Mesendoderm (in vitro differentiated cells): ENCODE results near the gene GLS.
"Not testable (repeated sequence)": the region's sequence is repeated elsewhere in the genome, so short reads cannot be mapped to it uniquely, and the experiment has no call there.

Experiments used
- DNase-seq: peaks from one replicate; pipeline ENCODE4 v3.0.0; 2013
- H2AK5ac ChIP-seq: 2 replicates; pipeline ENCODE4 v1.6.1; 2013; ENCODE audit warnings: low read length, inconsistent platforms
- H2BK120ac ChIP-seq: 2 replicates; pipeline ENCODE4 v1.6.1; 2013; ENCODE audit warnings: low read depth, mild to moderate bottlenecking, low read length, moderate library complexity, mixed read lengths
- H2BK15ac ChIP-seq: replicated peaks from 2 replicates; pipeline ENCODE4 v1.6.1; 2013; ENCODE audit warnings: low read depth, mild to moderate bottlenecking, moderate library complexity
- H2BK5ac ChIP-seq: 2 replicates; pipeline ENCODE4 v1.6.1; 2013; ENCODE audit warnings: low read length, inconsistent platforms
- H3K18ac ChIP-seq: 2 replicates; pipeline ENCODE4 v1.6.1; 2013; ENCODE audit warnings: mild to moderate bottlenecking, low read length, mixed read lengths
- H3K23ac ChIP-seq: one replicate; pipeline ENCODE4 v1.6.1; 2013; ENCODE audit warnings: low read length
- H3K27ac ChIP-seq: 2 replicates; pipeline ENCODE4 v1.5.1; 2013; ENCODE audit warnings: low read depth, mild to moderate bottlenecking, inconsistent platforms, low read length, moderate library complexity
- H3K27me3 ChIP-seq: 2 replicates; pipeline ENCODE4 v1.6.1; 2013; ENCODE audit warnings: low read length, control low read depth, mild to moderate bottlenecking, inconsistent platforms; ENCODE audit not compliant: insufficient read depth, poor library complexity
- H3K36me3 ChIP-seq: 2 replicates; pipeline ENCODE4 v1.6.1; 2013; ENCODE audit warnings: low read length, inconsistent platforms; ENCODE audit not compliant: control insufficient read depth, insufficient read depth
- H3K4ac ChIP-seq: one replicate; pipeline ENCODE4 v1.6.1; 2013; ENCODE audit warnings: low read depth, mild to moderate bottlenecking, low read length, moderate library complexity
- H3K4me1 ChIP-seq: 2 replicates; pipeline ENCODE4 v1.6.1; 2013; ENCODE audit warnings: low read depth, low read length, inconsistent platforms; ENCODE audit not compliant: control insufficient read depth
- H3K4me2 ChIP-seq: 2 replicates; pipeline ENCODE4 v1.6.1; 2013; ENCODE audit warnings: low read length
- H3K4me3 ChIP-seq: 2 replicates; pipeline ENCODE4 v1.5.1; 2013; ENCODE audit warnings: mild to moderate bottlenecking, low read length
- H3K56ac ChIP-seq: one replicate; pipeline ENCODE4 v1.6.1; 2013; ENCODE audit warnings: low read length
- H3K79me1 ChIP-seq: 2 replicates; pipeline ENCODE4 v1.6.1; 2013; ENCODE audit warnings: low read length, inconsistent platforms
- H3K79me2 ChIP-seq: 2 replicates; pipeline ENCODE4 v1.6.1; 2013; ENCODE audit warnings: mild to moderate bottlenecking, low read length; ENCODE audit not compliant: control insufficient read depth, insufficient read depth
- H3K9ac ChIP-seq: 2 replicates; pipeline ENCODE4 v1.6.1; 2013; ENCODE audit warnings: low read length, inconsistent platforms
- H4K5ac ChIP-seq: one replicate; pipeline ENCODE4 v1.6.1; 2013; ENCODE audit warnings: low read length
- H4K8ac ChIP-seq: one replicate; pipeline ENCODE4 v1.6.1; 2013; ENCODE audit warnings: low read depth, mild to moderate bottlenecking, control low read depth, low read length, moderate library complexity
- WGBS: extraction: QIAGEN DNeasy Blood & Tissue Kit; methylation state at CpG from one replicate; pipeline ENCODE4 v1.1.7; 2013; ENCODE audit warnings: low lambda C conversion rate, missing lambda C conversion rate; ENCODE audit not compliant: insufficient coverage; ENCODE audit errors: extremely low coverage; 5-methylcytosine and 5-hydroxymethylcytosine counted together

Gene GLS

DNA sequence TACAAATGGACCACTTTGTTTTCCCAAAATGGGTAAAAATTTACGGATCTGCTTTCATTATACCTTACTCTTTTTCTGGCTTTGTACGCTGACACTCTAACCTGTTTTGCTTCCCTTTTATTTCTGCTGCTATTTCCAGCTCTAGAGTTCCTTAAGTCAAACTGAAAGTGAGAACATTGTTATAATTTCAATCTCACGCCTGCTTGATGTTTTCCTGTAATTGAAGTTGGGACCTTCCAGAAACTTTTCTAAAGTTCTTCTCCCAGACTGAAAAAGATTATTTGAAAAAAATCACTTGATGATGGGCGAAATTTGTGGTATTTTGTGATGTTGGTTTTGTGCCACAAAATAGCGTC is 1.8 kb downstream of the GLS start:
- Histone ChIP-seq H3K9ac (peak overlapping the region; percentile 92), H3K4me2 (peak overlapping the region; percentile 47), H4K5ac (no peak overlapping the region), H3K27me3 (no peaks in the 10 kb centered on the region), H3K4me1 (peaks cover 5% of the 10 kb centered on the region), H3K27ac (no peak overlapping the region), H3K79me2 (peaks cover 38% of the 10 kb centered on the region), H2BK120ac (no peak overlapping the region), H4K8ac (no peak overlapping the region), H3K79me1 (peaks cover 2% of the 10 kb centered on the region), H3K36me3 (no peaks in the 10 kb centered on the region), H3K4me3 (peak overlapping the region; percentile 69), H3K56ac (peak overlapping the region; percentile 62), H3K4ac (no peak overlapping the region), H2BK15ac (no peak overlapping the region), H2AK5ac (no peak overlapping the region), H2BK5ac (no peak overlapping the region), H3K18ac (no peak overlapping the region), H3K23ac (no peak overlapping the region)
- DNase-seq, result no peak
- WGBS, result no CpG with 5 or more reads among the region's 5 CpGs

DNA sequence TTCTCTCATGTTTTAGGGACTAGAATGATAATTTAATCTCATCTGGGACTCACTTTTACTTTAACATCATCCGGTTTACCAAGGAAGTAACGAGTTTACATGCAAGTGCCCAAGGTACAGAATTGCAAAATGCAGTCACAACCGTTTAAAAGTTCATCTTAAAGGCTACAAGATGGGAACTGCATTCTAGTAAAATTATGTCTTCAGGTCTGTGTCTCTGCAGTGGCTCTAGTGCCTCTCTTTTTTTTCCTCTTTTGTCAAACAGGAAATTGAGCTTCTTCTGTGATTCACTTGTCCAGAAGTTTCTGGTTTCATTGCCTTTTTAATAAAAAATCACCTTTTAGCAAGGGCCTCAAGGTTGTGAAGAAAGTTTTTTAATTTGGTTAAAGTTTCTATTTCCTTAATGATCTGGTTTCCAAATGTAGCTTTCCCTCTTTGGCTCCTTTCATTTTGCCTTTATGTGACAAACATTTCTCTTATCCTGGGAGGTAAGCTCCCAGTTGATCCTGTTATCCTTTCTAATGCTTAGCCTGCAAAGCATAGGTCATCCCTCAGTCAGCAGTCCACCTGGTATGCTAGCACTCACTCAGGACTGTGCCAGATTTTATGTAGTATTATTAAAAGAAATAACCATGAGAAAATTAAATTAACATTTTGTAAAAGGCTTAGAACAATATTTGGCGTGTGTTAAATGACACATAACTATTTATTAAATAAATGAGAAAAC is 2.4 kb downstream of the GLS start:
- peak overlapping the region; percentile 26 for H3K4me3 ChIP-seq
- H2BK120ac ChIP-seq, result no peak overlapping the region
- H3K18ac ChIP-seq, result no peak overlapping the region
- H3K36me3 ChIP-seq, result no peaks in the 10 kb centered on the region
- H3K56ac ChIP-seq, result peak overlapping the region; percentile 62
- peak overlapping the region; percentile 52 for H3K4me2 ChIP-seq
- H3K79me1 ChIP-seq, result peaks cover 2% of the 10 kb centered on the region
- H3K4me1 ChIP-seq, result peaks cover 5% of the 10 kb centered on the region
- no CpG with 5 or more reads among the region's 4 CpGs for WGBS
- H3K79me2 ChIP-seq, result peaks cover 38% of the 10 kb centered on the region
- no peak overlapping the region for H3K4ac ChIP-seq
- no peak overlapping the region for H3K23ac ChIP-seq
- H3K27me3 ChIP-seq, result no peaks in the 10 kb centered on the region
- H2BK15ac ChIP-seq, result no peak overlapping the region
- no peak overlapping the region for H2AK5ac ChIP-seq
- no peak overlapping the region for H2BK5ac ChIP-seq
- H4K5ac ChIP-seq, result no peak overlapping the region
- no peak overlapping the region for H4K8ac ChIP-seq
- H3K27ac ChIP-seq, result no peak overlapping the region
- peak; percentile 40 for DNase-seq
- peak overlapping the region; percentile 92 for H3K9ac ChIP-seq

DNA sequence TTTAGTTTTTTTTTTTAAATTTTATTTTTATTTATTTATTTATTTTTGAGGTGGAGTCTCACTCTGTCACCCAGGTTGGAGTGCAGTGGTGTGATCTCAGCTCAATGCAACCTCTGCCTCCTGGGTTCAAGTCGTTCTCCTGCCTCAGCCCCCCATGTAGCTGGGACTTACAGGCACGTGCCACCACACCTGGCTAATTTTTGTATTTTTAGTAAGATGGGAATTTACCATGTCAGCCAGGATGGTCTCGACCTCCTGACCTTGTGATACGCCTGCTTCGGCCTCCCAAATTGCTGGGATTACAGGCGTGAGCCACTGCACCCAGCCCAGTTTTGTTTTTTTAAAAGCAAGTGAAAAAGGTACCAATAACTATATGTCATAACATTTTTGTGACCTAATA is 5.2 kb downstream of the GLS start:
- H3K36me3 ChIP-seq, H2BK15ac ChIP-seq, H3K27ac ChIP-seq, H3K4me1 ChIP-seq, H3K27me3 ChIP-seq, H2BK5ac ChIP-seq, H3K18ac ChIP-seq, H4K5ac ChIP-seq, DNase-seq, H3K56ac ChIP-seq, H2BK120ac ChIP-seq, H4K8ac ChIP-seq, H3K4me2 ChIP-seq, H3K79me1 ChIP-seq, H3K9ac ChIP-seq, H2AK5ac ChIP-seq, H3K4me3 ChIP-seq, H3K4ac ChIP-seq: not testable (repeated sequence)
- WGBS, result no CpG with 5 or more reads among the region's 6 CpGs
- H3K23ac ChIP-seq, result peak overlapping the region; percentile 32
- peaks cover 43% of the 10 kb centered on the region for H3K79me2 ChIP-seq

DNA sequence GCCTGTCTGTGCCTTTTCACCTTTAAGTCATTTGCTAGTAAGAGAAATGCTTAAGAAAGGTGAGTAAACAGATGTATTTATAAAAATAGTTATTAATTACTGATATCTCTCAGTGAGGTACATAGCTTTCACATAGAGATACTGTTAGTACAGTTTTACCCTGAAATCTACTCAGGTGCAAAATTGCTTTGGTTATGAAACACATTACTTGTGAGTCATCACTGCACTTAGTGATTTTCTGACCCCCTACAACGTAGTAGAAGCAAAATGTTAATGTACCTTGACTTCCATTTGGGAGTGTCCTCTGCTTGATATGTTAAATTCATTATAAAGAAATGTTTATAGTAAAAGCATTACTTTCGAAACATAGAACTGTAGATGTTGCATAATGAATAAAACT is 6.5 kb downstream of the GLS start:
- no peak overlapping the region for H2BK5ac ChIP-seq
- peaks cover 5% of the 10 kb centered on the region for H3K4me1 ChIP-seq
- H3K9ac ChIP-seq, result no peak overlapping the region
- peaks cover 4% of the 10 kb centered on the region for H3K79me1 ChIP-seq
- H3K4me2 ChIP-seq, result no peak overlapping the region
- no peak overlapping the region for H3K4ac ChIP-seq
- no CpG with 5 or more reads among the region's 2 CpGs for WGBS
- H3K23ac ChIP-seq, result no peak overlapping the region
- no peak for DNase-seq
- H4K8ac ChIP-seq, result no peak overlapping the region
- no peak overlapping the region for H2BK15ac ChIP-seq
- H2BK120ac ChIP-seq, result no peak overlapping the region
- no peaks in the 10 kb centered on the region for H3K36me3 ChIP-seq
- H4K5ac ChIP-seq, result no peak overlapping the region
- H2AK5ac ChIP-seq, result no peak overlapping the region
- no peak overlapping the region for H3K56ac ChIP-seq
- H3K4me3 ChIP-seq, result no peak overlapping the region
- no peaks in the 10 kb centered on the region for H3K27me3 ChIP-seq
- H3K27ac ChIP-seq, result no peak overlapping the region
- no peak overlapping the region for H3K18ac ChIP-seq
- peaks cover 38% of the 10 kb centered on the region for H3K79me2 ChIP-seq

DNA sequence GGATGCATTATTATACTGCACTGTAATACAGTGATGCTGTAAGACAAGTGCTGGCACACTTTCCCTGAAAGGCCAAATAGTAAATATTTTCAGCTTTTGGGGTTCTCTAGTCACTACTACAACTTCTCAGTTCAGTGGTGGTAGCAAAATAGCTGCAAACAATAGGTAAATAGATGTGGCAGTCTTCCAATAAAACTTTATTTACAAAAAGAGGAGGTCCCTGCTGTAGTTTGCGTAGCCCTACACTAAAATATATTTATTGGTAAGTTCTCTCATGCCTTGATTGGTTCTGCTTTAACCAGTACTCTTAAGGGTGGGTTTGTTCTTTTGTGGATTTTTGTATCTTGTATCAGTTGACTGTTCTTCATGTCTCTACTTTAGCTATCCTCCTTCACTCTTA is 7.8 kb downstream of the GLS start:
- H3K36me3 ChIP-seq, result no peaks in the 10 kb centered on the region
- H3K9ac ChIP-seq, result no peak overlapping the region
- H3K79me1 ChIP-seq, result peaks cover 4% of the 10 kb centered on the region
- no peak overlapping the region for H4K8ac ChIP-seq
- no peak overlapping the region for H3K18ac ChIP-seq
- WGBS, result no CpG with 5 or more reads among the region's 1 CpG
- H3K4me3 ChIP-seq, result no peak overlapping the region
- DNase-seq, result no peak
- no peak overlapping the region for H4K5ac ChIP-seq
- no peak overlapping the region for H2BK5ac ChIP-seq
- H3K23ac ChIP-seq, result no peak overlapping the region
- H3K27me3 ChIP-seq, result no peaks in the 10 kb centered on the region
- no peak overlapping the region for H3K56ac ChIP-seq
- no peaks in the 10 kb centered on the region for H3K4me1 ChIP-seq
- H3K4me2 ChIP-seq, result no peak overlapping the region
- H3K27ac ChIP-seq, result no peak overlapping the region
- no peak overlapping the region for H2BK15ac ChIP-seq
- H3K79me2 ChIP-seq, result peaks cover 25% of the 10 kb centered on the region
- no peak overlapping the region for H2AK5ac ChIP-seq
- H3K4ac ChIP-seq, result no peak overlapping the region
- no peak overlapping the region for H2BK120ac ChIP-seq
